Neural cell (in vitro differentiated cells): Measurements from ENCODE around the gene CAV2. TPM values are rescaled to one million over a fixed set of nuclear protein-coding genes. Genes with fewer than 3 reads are reported as not detected.

Experiments
- H2AFZ ChIP-seq: fragments of 200-600, 300-800 bp; sonication (generic), shearing (Covaris generic); 2 replicates; pipeline ENCODE4 v1.6.0; 2014; ENCODE audit warnings: low read depth, mild to moderate bottlenecking, antibody characterized with exemption, low read length, moderate library complexity
- H3F3A ChIP-seq: fragments of 200-600 bp; shearing (Covaris generic); 2 replicates; pipeline ENCODE4 v1.6.1; 2016; ENCODE audit warnings: mild to moderate bottlenecking, moderate library complexity, mixed read lengths, antibody characterized with exemption, low read length; ENCODE audit not compliant: insufficient read depth, poor library complexity, severe bottlenecking
- H3K27ac ChIP-seq: fragments of 200-600, 300-800 bp; sonication (generic), shearing (Covaris generic); 2 replicates; pipeline ENCODE4 v1.5.1; 2014; ENCODE audit warnings: mild to moderate bottlenecking, low read length, moderate library complexity
- H3K27me3 ChIP-seq: fragments of 300-800, 200-600 bp; sonication (generic), shearing (Covaris generic); 2 replicates; pipeline ENCODE4 v1.6.0; 2014; ENCODE audit warnings: mild to moderate bottlenecking, low read depth, low read length, moderate library complexity; ENCODE audit not compliant: insufficient read depth
- H3K36me3 ChIP-seq: fragments of 300-800, 200-600 bp; sonication (generic), shearing (Covaris generic); 2 replicates; pipeline ENCODE4 v1.5.1; 2014; ENCODE audit warnings: mild to moderate bottlenecking, antibody characterized with exemption, low read length, moderate library complexity; ENCODE audit not compliant: insufficient read depth
- H3K4me2 ChIP-seq: fragments of 300-800, 200-600 bp; sonication (generic), shearing (Covaris generic); 2 replicates; pipeline ENCODE4 v1.6.0; 2014; ENCODE audit warnings: mild to moderate bottlenecking, low read length
- H3K4me3 ChIP-seq: fragments of 300-800, 200-600 bp; sonication (generic), shearing (Covaris generic); 2 replicates; pipeline ENCODE4 v1.5.1; 2014; ENCODE audit warnings: mild to moderate bottlenecking, low read length, moderate library complexity
- H3K79me2 ChIP-seq: fragments of 200-600 bp; shearing (Covaris generic); replicated peaks from 2 replicates; pipeline ENCODE4 v1.6.0; 2014; ENCODE audit warnings: mild to moderate bottlenecking, low read length, moderate library complexity; ENCODE audit not compliant: insufficient read depth
- H3K9ac ChIP-seq: fragments of 300-800, 200-600 bp; sonication (generic), shearing (Covaris generic); 2 replicates; pipeline ENCODE4 v1.6.1; 2016; ENCODE audit warnings: mild to moderate bottlenecking, low read length, mixed read lengths
- H3K9me2 ChIP-seq: fragments of 200-600 bp; shearing (Covaris generic); 2 replicates; pipeline ENCODE4 v1.6.1; 2016; ENCODE audit warnings: mild to moderate bottlenecking, low read length, mixed read lengths; ENCODE audit not compliant: insufficient read depth
- H3K9me3 ChIP-seq: fragments of 200-600, 300-800 bp; sonication (generic), shearing (Covaris generic); 2 replicates; pipeline ENCODE4 v1.6.1; 2016; ENCODE audit warnings: mild to moderate bottlenecking, mixed run types, low read length, moderate library complexity, mixed read lengths
- H4K20me1 ChIP-seq: fragments of 200-600 bp; shearing (Covaris generic); 2 replicates; pipeline ENCODE4 v1.6.1; 2016; ENCODE audit warnings: mild to moderate bottlenecking, mixed run types; ENCODE audit not compliant: insufficient read depth
- CTCF ChIP-seq: fragments of 450-650 bp; IDR thresholded peaks from 2 replicates; pipeline ENCODE4 v1.5.1; 2014; ENCODE audit warnings: antibody characterized with exemption, mild to moderate bottlenecking, moderate library complexity; ENCODE audit not compliant: poor library complexity, severe bottlenecking
- EP300 ChIP-seq: fragments of 450-650 bp; conservative IDR thresholded peaks from 2 replicates; pipeline ENCODE4 v1.6.1; 2014; ENCODE audit warnings: antibody characterized with exemption, mild to moderate bottlenecking, moderate library complexity; ENCODE audit not compliant: poor library complexity, severe bottlenecking
- EZH2 ChIP-seq: fragments of 200-600, 300-800 bp; shearing (Covaris generic), sonication (generic); IDR thresholded peaks from 2 replicates; pipeline ENCODE4 v1.6.1; 2014; ENCODE audit warnings: antibody characterized with exemption, low read length, borderline replicate concordance, mild to moderate bottlenecking; ENCODE audit not compliant: insufficient read depth, poor library complexity, severe bottlenecking
- MXI1 ChIP-seq: fragments of 450-650 bp; conservative IDR thresholded peaks from 2 replicates; pipeline ENCODE4 v1.6.1; 2014; ENCODE audit warnings: antibody characterized with exemption, mild to moderate bottlenecking; ENCODE audit not compliant: poor library complexity, severe bottlenecking
- POLR2AphosphoS5 ChIP-seq: IDR thresholded peaks from 2 replicates; pipeline ENCODE4 v1.6.1; 2012
- RAD21 ChIP-seq: fragments of 450-650 bp; conservative IDR thresholded peaks from 2 replicates; pipeline ENCODE4 v1.6.1; 2014; ENCODE audit warnings: antibody characterized with exemption, mild to moderate bottlenecking, moderate library complexity
- REST ChIP-seq: IDR thresholded peaks from 2 replicates; pipeline ENCODE4 v1.6.1; 2012; ENCODE audit warnings: borderline replicate concordance
- SMC3 ChIP-seq: fragments of 450-650 bp; conservative IDR thresholded peaks from 2 replicates; pipeline ENCODE4 v1.6.1; 2014; ENCODE audit warnings: antibody characterized with exemption, mild to moderate bottlenecking, moderate library complexity; ENCODE audit not compliant: poor library complexity
- TAF1 ChIP-seq: IDR thresholded peaks from 2 replicates; pipeline ENCODE4 v1.6.1; 2012; ENCODE audit warnings: low read depth
- polyA plus RNA-seq: library from polyadenylated mRNA; depleted of rRNA; stranded (reverse); fragments of >200 nt; gene quantifications from 2 replicates; pipeline ENCODE4 v1.2.3, GENCODE V29; 2014

CAV2 gene
- polyA plus RNA-seq, 1 donor from 2014 or later = not detected

- H4K20me1 ChIP-seq = no peaks in the 10 kb centered on the region
- TF ChIP-seq POLR2AphosphoS5 (no peak), CTCF (no peak), MXI1 (no peak), TAF1 (no peak), EP300 (no peak), RAD21 (no peak), SMC3 (no peak), REST (no peak), EZH2 (no peak)
- H3K4me3 ChIP-seq = no peak overlapping the region
- H3F3A ChIP-seq = no peaks in the 10 kb centered on the region
- H3K27ac ChIP-seq = no peak overlapping the region
- H3K9me3 ChIP-seq = no peaks in the 10 kb centered on the region
- no peaks in the 10 kb centered on the region for H3K9me2 ChIP-seq
- H2AFZ ChIP-seq = no peak overlapping the region
- no peak overlapping the region for H3K9ac ChIP-seq
- H3K79me2 ChIP-seq = no peaks in the 10 kb centered on the region
- H3K36me3 ChIP-seq = no peaks in the 10 kb centered on the region
- no peaks in the 10 kb centered on the region for H3K27me3 ChIP-seq
- H3K4me2 ChIP-seq = no peak overlapping the region
Observed at GRCh38 chr7:116492654-116493109, 6.9 kb upstream of the CAV2 start.

GRCh38 chr7:116493449-116493848 lies 6.1 kb upstream of the CAV2 start:
- Histone ChIP-seq H3K27ac (no peak overlapping the region), H3K36me3 (no peaks in the 10 kb centered on the region), H3K79me2 (no peaks in the 10 kb centered on the region), H3K9me3 (no peaks in the 10 kb centered on the region), H4K20me1 (no peaks in the 10 kb centered on the region), H3K4me2 (no peak overlapping the region), H3K27me3 (no peaks in the 10 kb centered on the region), H3K4me3 (no peak overlapping the region), H2AFZ (no peak overlapping the region), H3K9ac (no peak overlapping the region), H3F3A (no peaks in the 10 kb centered on the region), H3K9me2 (no peaks in the 10 kb centered on the region)
- TF ChIP-seq RAD21 (no peak), TAF1 (no peak), MXI1 (no peak), EZH2 (no peak), POLR2AphosphoS5 (no peak)

GRCh38 chr7:116494472-116494871 lies 5.1 kb upstream of the CAV2 start:
- H3K79me2 ChIP-seq = no peaks in the 10 kb centered on the region
- no peaks in the 10 kb centered on the region for H3K36me3 ChIP-seq
- H3K4me3 ChIP-seq = no peak overlapping the region
- H2AFZ ChIP-seq = no peak overlapping the region
- TF ChIP-seq CTCF (no peak), EZH2 (no peak), POLR2AphosphoS5 (no peak), TAF1 (no peak), SMC3 (no peak), RAD21 (no peak), MXI1 (no peak), REST (no peak), EP300 (no peak)
- H3K9ac ChIP-seq = no peak overlapping the region
- no peak overlapping the region for H3K27ac ChIP-seq
- H3K4me2 ChIP-seq = no peak overlapping the region
- peaks cover 6% of the 10 kb centered on the region for H3K27me3 ChIP-seq
- no peaks in the 10 kb centered on the region for H3K9me3 ChIP-seq
- H3F3A ChIP-seq = no peaks in the 10 kb centered on the region
- no peaks in the 10 kb centered on the region for H4K20me1 ChIP-seq
- H3K9me2 ChIP-seq = no peaks in the 10 kb centered on the region
